Dermis blood vessel endothelial cell (primary cell): Measurements from ENCODE around the gene VAV1. TPM values are rescaled to one million over a fixed set of nuclear protein-coding genes. Genes with fewer than 3 reads are reported as not detected.
"Not testable (repeated sequence)": the region's sequence is repeated elsewhere in the genome, so short reads cannot be mapped to it uniquely, and the experiment has no call there.

Experiments
- DNase-seq: peaks from one replicate; pipeline ENCODE4 v3.0.0; 2010
- total RNA-seq: library from RNA; depleted of rRNA; stranded (reverse); fragments of >200 nt; gene quantifications from 2 replicates; pipeline ENCODE4 v1.2.3, GENCODE V29; 2014

Gene VAV1
- total RNA-seq, 1 donor from 2014 or later, result not detected

- DNase-seq, result no peak
Measured at GRCh38 chr19:6790194-6791128, 18.0 kb downstream of the VAV1 start.

GRCh38 chr19:6791237-6791636 lies 18.7 kb downstream of the VAV1 start:
- no peak for DNase-seq

- no peak for DNase-seq
Measured at GRCh38 chr19:6793411-6793810, 20.9 kb downstream of the VAV1 start.

GRCh38 chr19:6793973-6794372 lies 21.5 kb downstream of the VAV1 start:
- no peak for DNase-seq

DNA sequence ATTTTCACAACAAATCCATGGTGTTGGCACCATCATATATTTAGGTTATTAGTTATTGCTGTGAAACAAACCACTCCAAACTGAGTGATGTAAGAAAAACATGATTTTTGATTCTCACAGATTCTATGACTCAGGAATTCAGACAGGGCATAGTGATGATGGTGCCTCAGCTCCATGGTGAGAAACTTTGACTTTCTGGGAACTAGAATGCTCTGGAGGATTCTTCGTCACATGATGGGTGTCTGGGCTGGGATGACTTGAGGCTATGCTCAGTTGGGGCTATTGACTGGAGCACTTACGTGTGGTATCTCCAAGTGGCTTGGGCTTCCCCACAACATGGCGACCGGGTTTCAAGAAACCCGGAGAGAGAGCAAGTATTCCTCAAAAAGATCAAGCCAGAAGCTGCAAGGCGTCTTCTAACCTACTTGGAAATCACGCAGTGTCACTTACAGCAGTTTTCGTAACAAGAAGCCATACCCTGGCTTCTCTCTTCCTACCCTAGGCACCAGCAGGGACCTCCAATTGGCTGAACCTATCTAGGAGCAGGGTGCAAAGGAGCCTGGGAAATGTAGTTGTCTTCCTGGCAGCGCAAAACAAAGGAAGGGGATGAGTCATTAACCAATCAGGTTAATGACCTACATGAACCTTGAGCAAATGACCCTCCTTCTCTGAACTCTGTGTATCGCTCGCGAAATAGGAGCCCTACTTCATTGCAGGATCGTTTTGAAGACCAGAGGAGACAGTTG lies 22.4 kb downstream of the VAV1 start:
- peak; percentile 13 for DNase-seq

GRCh38 chr19:6796278-6796677 lies 23.8 kb downstream of the VAV1 start:
- no peak for DNase-seq

DNA sequence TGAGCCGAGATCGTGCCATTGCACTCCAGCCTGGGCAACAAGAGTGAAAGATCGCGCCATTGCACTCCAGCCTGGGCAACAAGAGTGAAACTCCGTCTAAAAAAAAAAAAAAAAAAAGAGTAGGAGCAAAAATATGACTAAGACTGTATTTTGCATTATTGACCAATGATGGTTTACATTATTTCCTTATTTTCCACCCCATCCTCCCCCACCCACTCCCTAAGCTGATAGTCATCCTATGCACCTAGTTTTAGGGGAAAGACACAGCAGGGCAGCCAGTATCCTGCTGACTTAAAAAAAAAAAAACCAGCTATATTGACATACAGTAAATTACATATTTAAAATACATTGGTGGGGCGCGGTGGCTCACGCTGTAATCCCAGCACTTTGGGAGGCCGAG lies 25.1 kb downstream of the VAV1 start:
- DNase-seq, result no peak

- DNase-seq, result not testable (repeated sequence)
Measured at GRCh38 chr19:6800160-6800790, 27.8 kb downstream of the VAV1 start.

DNA sequence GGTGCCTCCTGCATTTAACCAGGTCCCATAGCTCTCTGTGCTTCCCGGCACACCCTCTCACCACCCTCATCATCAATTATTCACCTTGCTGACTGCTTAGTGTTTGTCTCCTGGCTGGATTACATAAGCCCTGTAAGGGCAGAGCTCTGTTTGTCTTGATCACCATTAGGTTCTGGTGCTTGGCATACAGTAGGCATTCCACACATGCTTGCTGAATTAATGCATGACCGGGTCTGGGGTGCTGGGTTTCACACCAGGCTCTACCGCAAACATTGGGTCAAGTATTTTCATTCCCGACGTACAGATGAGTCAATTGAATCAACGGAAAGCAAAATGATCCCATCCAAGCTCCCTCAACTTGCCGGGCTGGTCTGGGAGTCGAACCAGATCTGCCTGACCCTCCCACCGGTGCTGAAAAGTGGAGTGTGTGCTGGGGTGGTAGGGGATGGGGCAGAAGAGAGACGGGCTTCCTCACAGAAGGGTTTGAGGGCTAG lies 28.5 kb downstream of the VAV1 start:
- peak; percentile 53 for DNase-seq

GRCh38 chr19:6801485-6802086 lies 29.1 kb downstream of the VAV1 start:
- peak; percentile 47 for DNase-seq

DNA sequence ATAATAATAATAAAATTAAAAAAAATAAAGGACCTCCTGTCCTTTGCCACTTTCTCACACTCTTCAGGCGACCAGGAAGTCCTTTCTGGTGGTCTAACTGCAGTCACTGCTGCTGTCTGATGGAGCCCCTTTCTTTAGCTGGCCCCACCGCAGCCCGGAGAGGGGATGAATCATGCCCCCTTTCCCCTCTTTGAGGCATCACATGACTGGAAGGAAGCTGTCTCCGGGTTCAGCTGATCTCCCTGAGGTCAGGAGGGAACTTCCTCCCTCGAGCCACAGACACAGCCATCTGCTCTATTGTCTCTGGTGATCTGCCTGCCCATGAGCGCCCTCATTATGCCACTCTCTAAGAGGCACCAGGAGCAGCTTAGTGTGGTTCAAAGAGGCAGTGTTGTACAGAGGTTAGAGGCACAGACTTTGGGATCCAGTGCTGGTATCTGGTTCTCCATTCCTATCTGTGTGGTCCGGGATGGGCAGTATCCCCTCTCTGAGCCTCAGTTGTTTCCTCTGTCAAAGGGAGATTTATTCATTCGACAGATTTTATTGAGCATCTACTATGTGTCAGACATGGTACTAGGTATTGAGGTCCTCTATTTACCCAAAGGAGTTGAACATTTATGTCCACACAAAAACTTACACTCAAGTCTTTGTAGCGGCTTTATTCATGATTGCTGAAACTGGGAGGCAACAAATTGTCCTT lies 30.0 kb downstream of the VAV1 start:
- DNase-seq, result peak; percentile 68

DNA sequence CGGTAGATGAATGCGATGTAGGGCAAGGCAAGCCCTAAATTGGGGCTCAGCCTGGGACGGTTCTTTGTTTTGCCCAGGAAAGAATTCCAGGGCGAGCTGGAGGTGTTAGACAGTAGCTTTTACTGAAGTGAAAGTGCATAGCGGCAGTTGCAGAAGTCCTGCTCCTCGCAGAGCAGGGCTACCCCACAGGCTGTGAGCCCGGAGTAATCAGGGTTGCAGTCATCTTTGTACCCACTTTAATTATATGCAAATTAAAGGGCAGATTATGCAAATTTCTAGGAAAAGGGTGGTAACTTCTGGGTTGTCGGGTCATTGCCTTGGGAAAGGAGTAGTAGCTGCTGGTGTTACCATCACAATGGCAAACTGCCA lies 30.5 kb downstream of the VAV1 start:
- DNase-seq, result no peak

GRCh38 chr19:6806488-6806887 lies 34.0 kb downstream of the VAV1 start:
- DNase-seq, result peak; percentile 10

DNA sequence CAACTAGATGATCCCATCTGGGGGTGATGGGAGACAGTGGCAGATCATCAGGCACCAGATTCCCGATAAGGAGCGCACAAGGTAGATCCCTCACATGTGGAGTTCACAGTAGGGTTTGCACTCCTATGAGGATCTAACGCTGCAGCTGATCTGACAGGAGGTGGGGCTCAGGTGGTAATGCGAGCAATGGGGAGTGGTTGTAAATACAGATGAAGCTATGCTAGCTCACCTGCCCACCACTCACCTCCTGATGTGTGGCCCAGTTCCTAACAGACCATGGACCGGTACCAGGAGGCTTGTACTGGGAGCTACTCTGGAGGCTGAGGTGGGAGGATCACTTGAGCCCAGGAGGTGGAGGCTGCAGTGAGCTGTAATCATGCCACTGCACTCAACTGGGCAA lies 34.8 kb downstream of the VAV1 start:
- no peak for DNase-seq

DNA sequence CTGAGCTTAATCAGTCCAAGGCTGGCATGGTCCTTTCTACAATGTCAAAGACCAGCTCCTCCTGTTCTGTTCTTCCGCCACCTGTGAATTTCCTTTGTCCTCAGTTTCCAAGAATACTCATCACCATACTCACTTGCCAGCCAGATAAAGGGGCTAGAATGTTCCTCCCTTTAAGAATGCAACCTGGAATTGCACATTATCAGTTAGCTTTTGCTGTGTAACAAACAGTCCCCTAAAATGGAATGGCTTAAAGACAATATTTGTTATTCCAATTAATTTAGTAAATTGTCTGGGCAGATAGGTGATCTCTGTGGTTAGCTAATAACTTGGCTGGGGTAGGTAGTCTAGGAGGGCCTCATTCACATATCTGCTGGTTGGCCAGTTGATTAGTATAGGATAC lies 36.0 kb downstream of the VAV1 start:
- no peak for DNase-seq

GRCh38 chr19:6809262-6809661 lies 36.8 kb downstream of the VAV1 start:
- DNase-seq, result no peak

- no peak for DNase-seq
Measured at GRCh38 chr19:6811378-6811777, 38.9 kb downstream of the VAV1 start.

DNA sequence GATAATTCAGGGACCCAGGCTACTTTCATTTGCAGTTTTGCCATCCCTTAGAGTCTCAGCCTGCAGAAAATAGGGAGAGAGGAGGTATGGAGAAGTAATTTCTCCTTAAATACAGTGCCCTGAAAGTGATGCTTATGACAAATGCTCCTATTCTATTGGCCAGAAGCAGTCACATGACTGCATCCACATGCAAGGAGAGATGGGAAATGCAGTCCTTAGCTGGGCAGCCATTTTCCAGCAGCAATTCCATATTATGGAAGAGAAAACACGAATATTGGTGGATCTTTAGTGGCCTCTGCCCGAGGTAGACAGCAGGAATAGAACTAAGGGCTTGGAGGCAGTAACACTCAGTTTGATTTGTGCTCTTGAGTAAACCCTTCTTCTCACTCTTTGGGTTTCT lies 39.4 kb downstream of the VAV1 start:
- DNase-seq, result peak; percentile 88

GRCh38 chr19:6812612-6813011 lies 40.1 kb downstream of the VAV1 start:
- no peak for DNase-seq

DNA sequence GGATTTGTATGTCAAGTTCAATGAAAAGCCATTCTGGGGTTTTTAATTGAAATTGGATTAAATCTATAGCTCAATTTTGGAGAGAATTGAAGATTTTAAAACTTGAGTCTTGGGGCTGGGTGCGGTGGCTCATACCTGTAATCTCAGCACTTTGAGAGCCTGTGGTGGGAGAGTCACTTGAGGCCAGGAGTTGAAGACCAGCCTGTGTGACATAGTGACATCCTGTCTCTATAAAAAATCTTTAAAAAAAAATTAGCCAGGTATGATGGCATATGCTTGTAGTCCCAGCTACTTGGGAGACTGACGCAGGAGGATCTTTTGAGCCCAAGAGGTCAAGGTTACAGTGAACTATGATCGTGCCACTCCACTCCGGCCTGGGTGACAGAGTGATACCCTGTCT lies 41.2 kb downstream of the VAV1 start:
- DNase-seq, result no peak

- DNase-seq, result no peak
Measured at GRCh38 chr19:6817179-6817578, 44.7 kb downstream of the VAV1 start.

GRCh38 chr19:6818246-6818645 lies 45.7 kb downstream of the VAV1 start:
- DNase-seq, result no peak
